ENCODE results near the gene SLAIN1.
"Not testable (repeated sequence)": the region's sequence is repeated elsewhere in the genome, so short reads cannot be mapped to it uniquely, and the experiment has no call there.

The SLAIN1 gene
- 38.0 to 45.0 (median 41.1) reads per million in 4 donors for total RNA-seq

GRCh38 chr13:77697217-77698103 lies at the start of gene SLAIN1:
SLAIN1 (plus strand) TSS chr13:77697687; CDS start chr13:77697914, 227 bp downstream.
- peak; percentile 77 to 84 (median 79) for DNase-seq

GRCh38 chr13:77650409-77650808 lies 47.1 kb upstream of the SLAIN1 start:
- no peak for DNase-seq

- DNase-seq = no peak
These were observed 44.2 kb upstream of the SLAIN1 start for GRCh38 chr13:77653301-77653700.

GRCh38 chr13:77660016-77660415 lies 37.5 kb upstream of the SLAIN1 start:
- DNase-seq = not testable (repeated sequence)

- DNase-seq = no peak
These were observed 36.6 kb upstream of the SLAIN1 start for GRCh38 chr13:77660841-77661250.

- not testable (repeated sequence) for DNase-seq
These were observed 35.2 kb upstream of the SLAIN1 start for GRCh38 chr13:77662301-77662700.

- DNase-seq = not testable (repeated sequence)
These were observed 34.7 kb upstream of the SLAIN1 start for GRCh38 chr13:77662831-77663230.

GRCh38 chr13:77674852-77675251 lies 22.6 kb upstream of the SLAIN1 start:
- DNase-seq = no peak

GRCh38 chr13:77678691-77679235 lies 18.7 kb upstream of the SLAIN1 start:
- DNase-seq = no peak

GRCh38 chr13:77687799-77688198 lies 9.7 kb upstream of the SLAIN1 start:
- DNase-seq = no peak

GRCh38 chr13:77691871-77692270 lies 5.6 kb upstream of the SLAIN1 start:
- no peak for DNase-seq

GRCh38 chr13:77692746-77693448 lies 4.6 kb upstream of the SLAIN1 start:
- no peak for DNase-seq

- DNase-seq = no peak
These were observed 4.0 kb upstream of the SLAIN1 start for GRCh38 chr13:77693449-77693940.

- DNase-seq = peak in 2 of 5 donors; percentile 3 to 29
These were observed 1.2 kb upstream of the SLAIN1 start for GRCh38 chr13:77696006-77696878.

- DNase-seq = no peak
These were observed 639 bp upstream of the SLAIN1 start for GRCh38 chr13:77696879-77697216.

GRCh38 chr13:77698201-77699058 lies 943 bp downstream of the SLAIN1 start:
- peak in 4 of 5 donors; percentile 24 to 71 (median 40) for DNase-seq

GRCh38 chr13:77699059-77699680 lies 1.7 kb downstream of the SLAIN1 start:
- DNase-seq = peak in 1 of 5 donors; percentile 15

- no peak for DNase-seq
These were observed 3.8 kb downstream of the SLAIN1 start for GRCh38 chr13:77701305-77701704.

GRCh38 chr13:77702366-77702765 lies 4.9 kb downstream of the SLAIN1 start:
- no peak for DNase-seq

- DNase-seq = no peak
These were observed 5.9 kb downstream of the SLAIN1 start for GRCh38 chr13:77703408-77703807.
